ENCODE data around the gene INPP4B.
A peak's percentile ranks its signal among the peaks of the same experiment; 100 is the strongest.

INPP4B gene

DNA sequence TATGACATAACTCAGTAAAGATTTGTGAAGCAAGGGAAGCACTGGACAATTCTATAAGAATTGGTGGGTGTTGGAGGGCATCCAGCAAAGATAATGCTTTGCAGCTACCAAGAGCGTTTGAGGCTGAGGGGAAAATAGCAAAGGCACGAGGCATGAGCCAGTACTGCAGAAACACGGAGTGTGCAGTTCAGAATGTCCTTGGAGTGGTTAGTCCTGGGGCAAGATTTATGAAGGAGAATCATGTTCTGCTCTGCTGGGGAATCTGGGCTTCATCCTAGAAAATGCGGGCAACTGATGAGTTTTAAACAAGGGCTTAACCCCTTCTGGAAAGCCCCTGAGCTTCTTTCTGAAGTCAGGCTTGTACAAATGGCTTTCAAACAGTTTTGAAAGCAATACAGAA lies 757.2 kb downstream of the INPP4B start:
- H3K4ac ChIP-seq (ENCODE audit: low read depth in 1 of 2, low read length in 2 of 2): no peak overlapping the region
- peak; percentile 6 for DNase-seq
- H2AFZ ChIP-seq (ENCODE audit: low read depth, low read length): no peak overlapping the region
- H3K9me3 ChIP-seq (ENCODE audit: control insufficient read depth, low read length): no peaks in the 10 kb centered on the region
- no peaks in the 10 kb centered on the region for H3K36me3 ChIP-seq (ENCODE audit: control insufficient read depth in 1 of 2, insufficient read depth in 2 of 2, low read depth in 1 of 2, low read length in 2 of 2)
- no peaks in the 10 kb centered on the region for H3K27me3 ChIP-seq (ENCODE audit: control insufficient read depth in 1 of 2, insufficient read depth in 1 of 2, low read length in 2 of 2)
- no peak overlapping the region for H2BK5ac ChIP-seq (ENCODE audit: low read depth, low read length, poor library complexity, severe bottlenecking)
- no peaks in the 10 kb centered on the region for H3K79me1 ChIP-seq (replicated peaks; ENCODE audit: low read length, poor library complexity, severe bottlenecking)
- no peak overlapping the region for H3K27ac ChIP-seq (ENCODE audit: low read length, poor library complexity, severe bottlenecking)
- peak overlapping the region; percentile 39 for H3K9ac ChIP-seq (ENCODE audit: low read length)
- H2AK5ac ChIP-seq (ENCODE audit: low read length, severe bottlenecking): peak overlapping the region; percentile 93
- no peak overlapping the region for H4K91ac ChIP-seq (ENCODE audit: low read length)
- H3K23ac ChIP-seq (ENCODE audit: low read length in 2 of 2): no peak overlapping the region
- no peak overlapping the region for H3K18ac ChIP-seq (ENCODE audit: low read depth in 1 of 2, low read length in 2 of 2)
- H2BK120ac ChIP-seq (ENCODE audit: low read depth, low read length): no peak overlapping the region
- H2BK12ac ChIP-seq (ENCODE audit: low read length in 2 of 2): no peak overlapping the region
- no peak overlapping the region for H3K4me3 ChIP-seq (ENCODE audit: insufficient read depth in 1 of 2, low read depth in 1 of 2, low read length in 2 of 2)
- H3K4me2 ChIP-seq (ENCODE audit: low read length, poor library complexity, severe bottlenecking): no peak overlapping the region
- WGBS: 41% methylated on average over 4 of the region's 4 CpGs
- H3K14ac ChIP-seq (ENCODE audit: low read length in 2 of 2): no peak overlapping the region
- peaks cover 3% of the 10 kb centered on the region for H3K4me1 ChIP-seq (ENCODE audit: control insufficient read depth, insufficient read depth, low read depth, low read length)
- no peak overlapping the region for H4K8ac ChIP-seq (ENCODE audit: low read length)
- H2BK15ac ChIP-seq (ENCODE audit: low read depth, poor library complexity, severe bottlenecking): no peak overlapping the region

DNA sequence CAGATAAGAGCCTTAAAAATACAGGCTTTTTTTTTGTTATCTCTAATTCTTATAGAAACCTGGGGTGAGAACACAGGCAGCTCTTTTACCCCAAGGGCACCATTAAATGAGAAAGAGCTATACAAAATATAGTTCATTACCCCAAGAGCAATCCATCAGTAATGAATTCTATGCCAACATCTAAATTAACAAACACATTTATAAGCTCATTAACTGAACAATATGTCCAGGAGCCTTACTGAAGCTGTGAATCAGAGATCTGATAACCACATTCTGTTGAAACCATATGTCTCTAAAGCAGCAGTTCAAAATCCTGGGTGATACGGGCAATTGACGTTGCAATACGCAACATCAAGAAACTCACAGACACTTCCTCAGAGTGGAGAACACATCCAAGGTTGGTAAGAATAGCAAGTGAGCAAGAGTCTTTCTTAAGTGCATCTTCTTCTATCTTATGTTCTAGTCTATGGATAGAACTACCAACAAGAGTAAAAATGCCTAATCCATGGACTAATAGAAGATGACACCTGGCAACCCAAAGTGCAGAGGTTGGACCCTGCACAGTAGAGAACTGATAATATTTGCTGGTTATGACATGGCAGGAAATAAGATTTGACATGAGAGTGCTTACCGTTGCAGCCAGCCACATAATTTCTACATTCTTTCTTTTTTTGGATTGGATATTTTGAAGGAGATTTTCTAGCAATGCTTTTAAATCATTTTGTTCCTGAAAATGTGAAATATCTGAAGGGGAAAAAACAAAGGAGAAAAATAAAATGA lies 760.4 kb downstream of the INPP4B start:
- Histone ChIP-seq H2BK120ac (ENCODE audit: low read depth, low read length) (no peak overlapping the region), H3K4ac (ENCODE audit: low read depth in 1 of 2, low read length in 2 of 2) (no peak overlapping the region), H3K9ac (ENCODE audit: low read length) (no peak overlapping the region), H2BK15ac (ENCODE audit: low read depth, poor library complexity, severe bottlenecking) (no peak overlapping the region), H3K23ac (ENCODE audit: low read length in 2 of 2) (no peak overlapping the region), H3K18ac (ENCODE audit: low read depth in 1 of 2, low read length in 2 of 2) (no peak overlapping the region), H2AK5ac (ENCODE audit: low read length, severe bottlenecking) (no peak overlapping the region), H3K36me3 (ENCODE audit: control insufficient read depth in 1 of 2, insufficient read depth in 2 of 2, low read depth in 1 of 2, low read length in 2 of 2) (no peaks in the 10 kb centered on the region), H2BK12ac (ENCODE audit: low read length in 2 of 2) (no peak overlapping the region), H2BK5ac (ENCODE audit: low read depth, low read length, poor library complexity, severe bottlenecking) (no peak overlapping the region), H4K8ac (ENCODE audit: low read length) (no peak overlapping the region), H3K79me1 (replicated peaks; ENCODE audit: low read length, poor library complexity, severe bottlenecking) (no peaks in the 10 kb centered on the region), H4K91ac (ENCODE audit: low read length) (no peak overlapping the region), H2AFZ (ENCODE audit: low read depth, low read length) (no peak overlapping the region), H3K27me3 (ENCODE audit: control insufficient read depth in 1 of 2, insufficient read depth in 1 of 2, low read length in 2 of 2) (no peaks in the 10 kb centered on the region), H3K4me3 (ENCODE audit: insufficient read depth in 1 of 2, low read depth in 1 of 2, low read length in 2 of 2) (no peak overlapping the region), H3K4me2 (ENCODE audit: low read length, poor library complexity, severe bottlenecking) (no peak overlapping the region), H3K14ac (ENCODE audit: low read length in 2 of 2) (no peak overlapping the region), H3K27ac (ENCODE audit: low read length, poor library complexity, severe bottlenecking) (no peak overlapping the region), H3K9me3 (ENCODE audit: control insufficient read depth, low read length) (no peaks in the 10 kb centered on the region), H3K4me1 (ENCODE audit: control insufficient read depth, insufficient read depth, low read depth, low read length) (peaks cover 2% of the 10 kb centered on the region)
- no peak for DNase-seq
- WGBS: no CpG with 5 or more reads among the region's 4 CpGs

DNA sequence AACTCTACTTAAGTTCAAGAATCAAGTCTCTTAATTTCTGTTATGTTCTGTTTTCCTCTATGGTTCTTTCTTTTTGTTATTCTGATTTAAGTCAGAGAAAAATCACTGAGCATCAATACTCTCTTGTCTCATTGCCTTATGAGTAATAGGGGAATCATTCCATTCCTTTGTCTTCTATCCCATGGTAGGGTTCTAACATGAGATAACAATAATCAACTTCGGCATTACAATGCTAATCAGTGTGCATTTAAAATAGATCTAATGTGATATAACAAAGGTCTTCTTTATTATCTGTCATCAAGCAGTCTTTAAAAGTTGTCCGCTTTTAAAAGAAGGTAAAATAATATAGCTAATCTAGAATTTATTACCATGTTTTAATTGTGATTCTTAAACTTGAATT lies 762.8 kb downstream of the INPP4B start:
- H3K14ac ChIP-seq (ENCODE audit: low read length in 2 of 2): no peak overlapping the region
- no peak overlapping the region for H2BK120ac ChIP-seq (ENCODE audit: low read depth, low read length)
- no peak overlapping the region for H4K91ac ChIP-seq (ENCODE audit: low read length)
- no peak overlapping the region for H2BK5ac ChIP-seq (ENCODE audit: low read depth, low read length, poor library complexity, severe bottlenecking)
- no peak for DNase-seq
- WGBS: no CpG with 5 or more reads among the region's 2 CpGs
- no peak overlapping the region for H3K9ac ChIP-seq (ENCODE audit: low read length)
- H3K4me2 ChIP-seq (ENCODE audit: low read length, poor library complexity, severe bottlenecking): no peak overlapping the region
- H3K23ac ChIP-seq (ENCODE audit: low read length in 2 of 2): no peak overlapping the region
- no peaks in the 10 kb centered on the region for H3K9me3 ChIP-seq (ENCODE audit: control insufficient read depth, low read length)
- H2AFZ ChIP-seq (ENCODE audit: low read depth, low read length): no peak overlapping the region
- H3K4me1 ChIP-seq (ENCODE audit: control insufficient read depth, insufficient read depth, low read depth, low read length): no peaks in the 10 kb centered on the region
- H3K27me3 ChIP-seq (ENCODE audit: control insufficient read depth in 1 of 2, insufficient read depth in 1 of 2, low read length in 2 of 2): no peaks in the 10 kb centered on the region
- no peak overlapping the region for H2BK12ac ChIP-seq (ENCODE audit: low read length in 2 of 2)
- H2BK15ac ChIP-seq (ENCODE audit: low read depth, poor library complexity, severe bottlenecking): no peak overlapping the region
- no peak overlapping the region for H3K27ac ChIP-seq (ENCODE audit: low read length, poor library complexity, severe bottlenecking)
- H3K4ac ChIP-seq (ENCODE audit: low read depth in 1 of 2, low read length in 2 of 2): no peak overlapping the region
- no peaks in the 10 kb centered on the region for H3K79me1 ChIP-seq (replicated peaks; ENCODE audit: low read length, poor library complexity, severe bottlenecking)
- no peak overlapping the region for H4K8ac ChIP-seq (ENCODE audit: low read length)
- no peak overlapping the region for H3K18ac ChIP-seq (ENCODE audit: low read depth in 1 of 2, low read length in 2 of 2)
- no peak overlapping the region for H3K4me3 ChIP-seq (ENCODE audit: insufficient read depth in 1 of 2, low read depth in 1 of 2, low read length in 2 of 2)
- H3K36me3 ChIP-seq (ENCODE audit: control insufficient read depth in 1 of 2, insufficient read depth in 2 of 2, low read depth in 1 of 2, low read length in 2 of 2): no peaks in the 10 kb centered on the region
- H2AK5ac ChIP-seq (ENCODE audit: low read length, severe bottlenecking): no peak overlapping the region

DNA sequence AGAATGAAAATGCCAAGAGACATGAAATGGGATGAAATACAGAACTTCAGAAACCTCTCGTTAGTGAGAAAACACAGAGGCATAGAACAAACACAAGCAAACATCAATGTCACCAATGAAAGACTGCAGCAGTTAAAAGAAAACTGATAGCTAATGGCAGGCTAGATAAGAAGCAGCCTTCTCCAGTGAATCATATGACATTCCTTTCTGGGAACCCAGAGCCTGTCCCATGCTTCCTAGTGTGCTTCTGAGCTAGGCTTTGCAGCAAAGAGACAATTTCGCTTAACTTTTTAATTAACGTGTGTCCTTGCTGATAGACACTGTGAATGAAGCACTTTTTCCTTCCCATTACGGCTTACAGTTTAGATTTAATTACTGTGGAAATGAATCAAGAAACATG lies 765.1 kb downstream of the INPP4B start:
- DNase-seq: peak; percentile 41
- Histone ChIP-seq H3K79me1 (replicated peaks; ENCODE audit: low read length, poor library complexity, severe bottlenecking) (no peaks in the 10 kb centered on the region), H2AFZ (ENCODE audit: low read depth, low read length) (no peak overlapping the region), H3K27ac (ENCODE audit: low read length, poor library complexity, severe bottlenecking) (no peak overlapping the region), H3K4me2 (ENCODE audit: low read length, poor library complexity, severe bottlenecking) (no peak overlapping the region), H3K4me1 (ENCODE audit: control insufficient read depth, insufficient read depth, low read depth, low read length) (no peaks in the 10 kb centered on the region), H4K91ac (ENCODE audit: low read length) (no peak overlapping the region), H3K9me3 (ENCODE audit: control insufficient read depth, low read length) (no peaks in the 10 kb centered on the region), H3K9ac (ENCODE audit: low read length) (no peak overlapping the region), H2BK15ac (ENCODE audit: low read depth, poor library complexity, severe bottlenecking) (no peak overlapping the region), H3K4ac (ENCODE audit: low read depth in 1 of 2, low read length in 2 of 2) (no peak overlapping the region), H2AK5ac (ENCODE audit: low read length, severe bottlenecking) (no peak overlapping the region), H3K27me3 (ENCODE audit: control insufficient read depth in 1 of 2, insufficient read depth in 1 of 2, low read length in 2 of 2) (no peaks in the 10 kb centered on the region), H4K8ac (ENCODE audit: low read length) (no peak overlapping the region), H2BK120ac (ENCODE audit: low read depth, low read length) (no peak overlapping the region), H3K14ac (ENCODE audit: low read length in 2 of 2) (no peak overlapping the region), H3K18ac (ENCODE audit: low read depth in 1 of 2, low read length in 2 of 2) (no peak overlapping the region), H3K23ac (ENCODE audit: low read length in 2 of 2) (no peak overlapping the region), H3K4me3 (ENCODE audit: insufficient read depth in 1 of 2, low read depth in 1 of 2, low read length in 2 of 2) (no peak overlapping the region), H2BK12ac (ENCODE audit: low read length in 2 of 2) (no peak overlapping the region), H3K36me3 (ENCODE audit: control insufficient read depth in 1 of 2, insufficient read depth in 2 of 2, low read depth in 1 of 2, low read length in 2 of 2) (no peaks in the 10 kb centered on the region), H2BK5ac (ENCODE audit: low read depth, low read length, poor library complexity, severe bottlenecking) (no peak overlapping the region)
- WGBS: 57% methylated on average over 3 of the region's 4 CpGs

Data from mesenchymal stem cell (in vitro differentiated cells and primary cell).